Sciatic nerve (tissue), 2 donors: ENCODE results near the gene IGSF1. TPM values are rescaled to one million over a fixed set of nuclear protein-coding genes. Genes with fewer than 3 reads are reported as not detected.

Experiments
- ATAC-seq: fragments of 200-7000 bp; cut with Tn5 transposase; one replicate; pipeline ENCODE4 v1.9.1; 2020; ENCODE audit warnings: mild to moderate bottlenecking, moderate library complexity
- DNase-seq: peaks from one replicate; pipeline ENCODE4 v3.0.0-alpha.2; 2020; ENCODE audit warnings: low spot score
- intact Hi-C: fragments of 100-400 bp; cut with DNase I; formaldehyde crosslinking; loops from one replicate; pipeline ENCODE4 v1.14.2; 2022
- total RNA-seq: library from RNA; stranded (reverse); fragmentation: NEBNext Ultra II Directional; extraction: Animal tissue kit (Norgen Biotek cat#: 25700); gene quantifications from one replicate; pipeline ENCODE4 v1.2.1, GENCODE V29; 2021
- donor health status: DM: no; HTN: no; CAD: no.
- donor health status: DM: no; HTN: no; CAD: no.

Gene IGSF1
- 18.2 TPM for total RNA-seq

DNA sequence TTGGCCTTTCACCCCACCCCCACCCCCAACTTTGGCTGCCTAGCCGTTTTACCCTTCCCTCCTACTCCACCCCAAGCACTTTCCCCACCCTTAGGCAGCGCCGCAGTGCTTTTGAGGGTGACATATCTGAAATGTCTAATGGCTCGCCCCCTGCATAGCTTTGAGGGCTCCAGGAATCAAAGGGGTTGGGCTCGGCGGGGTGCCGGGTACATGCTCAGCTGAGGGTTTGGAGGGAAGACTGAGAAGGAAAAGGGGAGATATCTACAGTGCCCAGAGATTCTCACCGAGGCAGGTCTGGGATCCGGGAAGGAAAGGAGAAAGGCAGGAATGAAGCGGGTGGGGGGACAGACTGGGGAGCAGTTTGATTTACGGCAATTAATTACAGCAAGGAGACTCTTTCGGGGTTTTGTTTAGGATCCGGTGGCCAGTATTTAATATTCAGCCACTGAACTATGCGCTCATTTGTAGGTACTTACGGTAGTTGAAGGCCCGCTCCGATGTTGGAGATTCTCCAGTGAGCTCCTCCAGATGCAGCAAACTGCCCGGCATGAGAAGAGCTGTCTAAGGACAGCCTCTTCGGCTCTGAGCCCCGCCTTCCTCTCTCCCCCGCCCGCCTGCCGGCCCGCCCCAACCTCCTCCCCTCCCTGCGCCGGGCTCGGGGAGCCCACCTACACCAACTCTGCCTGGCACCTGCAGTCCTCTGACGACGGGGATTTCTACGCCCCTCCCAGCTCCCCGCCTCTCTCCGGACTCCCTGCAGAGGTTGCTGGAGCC lies at the start of gene IGSF1:
TSS of gene IGSF1 (minus strand) at position 569 of the 774 bp plus-strand sequence. CDS start 2,632 bp downstream, outside the sequence.
- DNase-seq (no peak), ATAC-seq (peak; percentile 81)
- intact Hi-C loops: no loop called here

DNA sequence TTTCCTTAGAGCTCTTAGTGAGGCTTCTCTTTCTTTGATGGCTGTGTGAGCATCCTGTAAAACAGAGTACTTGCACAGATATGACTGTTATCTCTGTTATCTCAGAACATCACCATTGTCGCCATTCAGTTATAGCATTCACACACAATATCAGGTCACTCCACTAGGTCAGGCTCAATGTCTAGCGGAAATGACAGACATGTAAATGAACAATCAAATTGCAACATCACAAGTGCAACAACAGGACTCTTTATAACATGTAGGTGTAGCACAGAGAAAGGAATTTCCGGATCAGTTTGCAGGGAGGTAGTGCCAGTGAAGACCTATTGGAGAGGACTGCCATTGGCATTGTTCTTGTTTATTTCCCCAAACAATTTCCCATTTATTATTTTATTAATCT lies 43.2 kb upstream of the IGSF1 start:
- intact Hi-C loops: no loop called here
- no peak for ATAC-seq

GRCh38 chrX:131331152-131331551 lies 42.0 kb upstream of the IGSF1 start:
- intact Hi-C loops: no loop called here
- no peak for ATAC-seq
- no peak for DNase-seq

More for the DNA sequence above, 43.2 kb upstream of the IGSF1 start:
- DNase-seq: no peak

DNA sequence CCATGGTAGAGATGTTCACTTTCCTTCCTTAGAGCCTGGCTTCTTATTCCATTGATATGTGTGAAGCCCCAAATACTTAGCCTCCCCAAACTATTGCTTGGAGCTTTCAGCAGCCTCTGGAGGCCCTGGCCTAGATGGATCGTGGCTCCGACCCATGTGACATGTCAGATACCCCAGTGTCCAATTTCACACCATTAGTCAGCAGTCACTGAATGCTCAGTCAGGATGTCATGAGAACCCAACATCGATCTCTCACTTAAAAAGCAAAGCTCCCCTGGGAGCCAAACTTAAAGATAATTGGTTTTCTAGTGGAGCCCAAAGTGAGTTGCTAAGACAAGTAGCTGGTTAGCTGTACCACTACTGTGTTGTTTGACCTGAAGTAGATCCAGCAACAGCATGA lies 41.6 kb upstream of the IGSF1 start:
- ATAC-seq: no peak
- intact Hi-C loops: no loop called here
- no peak for DNase-seq

GRCh38 chrX:131322651-131323050 lies 33.5 kb upstream of the IGSF1 start:
- ATAC-seq: no peak

DNA sequence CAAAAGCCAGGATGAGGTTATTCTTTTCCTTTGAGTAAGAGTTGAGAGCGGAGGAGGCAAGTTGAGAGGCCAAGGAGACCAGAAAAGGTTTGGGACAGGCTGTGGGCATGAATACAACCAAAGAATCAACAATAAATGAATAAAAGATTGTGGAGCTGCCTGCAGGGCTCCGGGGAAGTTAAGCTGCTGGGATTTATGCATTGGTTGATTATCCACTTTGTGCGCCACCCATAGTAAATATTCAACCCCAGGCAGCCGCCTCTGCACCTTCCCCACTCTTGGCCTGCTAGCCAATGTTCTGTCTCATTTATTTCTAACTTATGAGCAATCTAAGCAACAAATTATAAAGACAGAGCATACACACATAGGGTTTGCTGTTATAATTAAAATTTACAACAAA lies 28.2 kb upstream of the IGSF1 start:
- intact Hi-C loops: no loop called here
- ATAC-seq (no peak), DNase-seq (no peak)

More at GRCh38 chrX:131322651-131323050, 33.5 kb upstream of the IGSF1 start:
- no peak for DNase-seq
- intact Hi-C loops: loop anchor here (5.0 kb wide), 1 partner anchor 615 kb away; no protein-coding TSS in a partner anchor

- DNase-seq: no peak
- intact Hi-C loops: no loop called here
- no peak for ATAC-seq
Measured at GRCh38 chrX:131316260-131316659, 27.2 kb upstream of the IGSF1 start.

DNA sequence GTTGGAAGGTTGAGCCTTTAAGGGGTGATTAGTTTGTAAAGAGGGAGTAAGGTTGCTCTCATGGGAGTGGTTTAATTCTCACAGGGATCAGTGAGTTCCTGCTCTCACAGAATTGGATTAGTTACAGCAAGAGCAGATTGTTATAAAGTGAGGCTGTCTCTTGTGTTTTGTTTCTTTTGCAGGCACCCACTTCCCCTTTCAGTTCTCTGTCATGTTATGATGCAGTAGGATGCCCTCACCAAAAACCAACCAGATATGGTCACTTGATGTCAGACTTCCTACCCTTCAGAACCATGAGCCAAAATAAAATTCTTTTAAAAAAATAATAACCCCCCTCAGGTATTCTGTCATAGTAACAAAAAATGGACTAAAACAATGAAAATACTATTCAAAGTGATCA lies 19.9 kb upstream of the IGSF1 start:
- intact Hi-C loops: no loop called here
- DNase-seq: no peak

GRCh38 chrX:131306601-131307000 lies 17.5 kb upstream of the IGSF1 start:
- intact Hi-C loops: no loop called here
- no peak for ATAC-seq
- DNase-seq: no peak

More for the DNA sequence above, 19.9 kb upstream of the IGSF1 start:
- no peak for ATAC-seq

- no peak for ATAC-seq
- intact Hi-C loops: no loop called here
- DNase-seq: no peak
Measured at GRCh38 chrX:131305926-131306325, 16.8 kb upstream of the IGSF1 start.

- ATAC-seq: no peak
Measured at GRCh38 chrX:131302701-131303100, 13.6 kb upstream of the IGSF1 start.

DNA sequence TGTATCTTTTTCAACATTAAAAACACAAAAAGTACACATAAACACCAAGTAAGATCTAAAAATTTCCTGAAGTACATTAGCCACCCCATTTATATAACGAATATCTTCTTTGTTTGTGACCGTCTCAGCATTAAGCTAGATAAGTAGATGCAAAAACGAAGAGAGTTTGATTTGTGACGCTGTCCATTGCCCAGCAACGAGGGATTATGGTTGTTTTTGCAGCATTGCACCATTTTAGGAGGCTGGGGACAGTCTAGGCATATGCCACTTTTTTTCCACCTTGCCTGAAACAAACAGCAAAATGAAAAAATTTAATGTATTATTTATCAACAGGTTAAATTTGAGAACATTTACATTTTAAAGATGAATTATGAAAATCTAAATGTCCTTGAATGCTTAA lies 12.0 kb upstream of the IGSF1 start:
- intact Hi-C loops: no loop called here
- no peak for DNase-seq

More at GRCh38 chrX:131302701-131303100, 13.6 kb upstream of the IGSF1 start:
- intact Hi-C loops: no loop called here
- no peak for DNase-seq

GRCh38 chrX:131298846-131299245 lies 9.7 kb upstream of the IGSF1 start:
- DNase-seq: no peak
- intact Hi-C loops: no loop called here
- ATAC-seq: no peak

More for the DNA sequence above, 12.0 kb upstream of the IGSF1 start:
- no peak for ATAC-seq

DNA sequence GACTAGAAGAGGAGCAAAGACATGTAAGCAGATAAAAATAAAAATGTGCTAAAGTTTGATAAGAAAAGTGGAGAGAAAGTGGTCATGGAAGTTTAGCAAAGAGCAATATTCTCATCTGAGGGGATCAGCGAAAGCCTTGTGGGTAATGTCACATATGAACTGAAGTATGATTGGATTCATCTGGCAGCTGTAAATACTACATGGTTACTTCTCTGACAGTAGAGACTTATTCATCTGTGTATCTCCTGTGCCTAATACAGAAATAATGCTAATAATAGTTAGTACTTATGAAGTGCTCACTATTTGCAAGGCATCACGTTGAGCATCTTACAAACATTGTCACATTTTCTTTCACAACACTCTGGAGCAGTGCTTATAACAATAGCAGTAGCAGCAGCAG lies 8.9 kb upstream of the IGSF1 start:
- no peak for DNase-seq
- no peak for ATAC-seq
- intact Hi-C loops: no loop called here

GRCh38 chrX:131289527-131289926 lies 421 bp upstream of the IGSF1 start:
- intact Hi-C loops: no loop called here
- DNase-seq (no peak), ATAC-seq (no peak)

DNA sequence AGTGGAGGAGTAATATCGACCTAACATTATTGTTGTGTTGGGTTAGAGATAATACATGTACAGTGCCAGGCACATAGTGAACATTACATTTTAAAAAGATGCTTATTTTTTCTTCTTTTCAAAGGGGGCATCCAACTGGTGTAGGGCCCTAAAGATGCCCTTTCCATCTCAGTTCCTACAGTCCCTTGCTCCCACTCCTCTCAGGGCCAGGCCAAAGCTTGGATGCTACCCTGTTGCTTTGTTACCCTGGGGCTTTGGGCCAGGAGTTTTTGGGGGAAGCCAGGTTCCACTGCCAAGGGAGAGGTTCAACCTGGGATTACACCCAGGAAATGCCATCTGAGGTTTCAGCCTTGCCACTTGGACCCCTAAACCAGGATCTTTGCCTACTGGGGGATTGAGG lies 918 bp downstream of the IGSF1 start:
- intact Hi-C loops: no loop called here
- no peak for ATAC-seq
- no peak for DNase-seq

DNA sequence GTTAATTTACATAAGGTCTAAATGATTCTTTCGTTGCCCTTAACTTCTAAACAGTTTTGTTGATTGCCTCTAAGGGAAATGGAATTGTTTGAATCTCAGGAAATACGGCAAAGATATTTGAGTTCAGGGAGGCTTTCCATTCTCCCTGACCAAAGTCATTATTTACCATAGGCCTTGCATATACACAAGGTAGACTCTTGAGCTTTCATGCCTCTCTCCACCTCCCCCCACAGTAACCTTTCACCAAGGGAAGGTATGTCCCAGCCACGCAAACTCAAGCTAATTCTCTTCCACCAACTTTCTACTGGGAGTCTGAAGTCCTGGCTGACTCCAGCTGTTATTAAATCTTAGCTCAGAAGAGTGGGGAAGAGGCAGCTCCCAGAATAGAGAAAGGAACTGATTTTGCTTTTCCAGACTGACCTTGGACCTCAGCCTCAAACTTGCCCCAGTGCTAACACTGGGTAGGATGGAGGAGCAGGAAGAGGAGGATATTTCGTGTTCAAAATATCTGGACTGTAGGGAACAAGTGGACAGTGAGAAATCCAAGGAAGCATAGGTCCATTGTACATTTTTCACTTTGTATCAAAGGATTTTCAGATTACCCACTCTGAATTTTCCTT lies 1.4 kb downstream of the IGSF1 start:
- ATAC-seq (no peak), DNase-seq (no peak)
- intact Hi-C loops: no loop called here

DNA sequence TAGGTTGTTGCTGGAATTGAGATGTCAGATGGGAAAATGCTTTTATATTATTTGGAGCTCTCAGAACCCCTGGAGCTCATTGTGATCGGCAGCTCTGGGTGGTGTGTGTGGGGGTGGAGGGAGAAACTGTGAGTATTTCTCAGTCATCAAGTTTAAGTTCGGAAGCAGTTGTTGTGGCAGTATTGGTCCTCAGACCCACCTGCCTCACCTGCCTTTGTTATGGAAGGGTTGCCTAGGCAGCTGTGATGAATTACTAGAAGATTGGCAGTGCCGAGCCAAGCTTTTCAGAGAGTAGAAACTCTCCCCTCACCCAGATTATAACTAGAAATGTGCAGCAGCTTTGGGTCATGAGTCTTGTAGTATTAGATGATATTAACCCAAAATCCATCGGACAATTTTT lies 9.5 kb downstream of the IGSF1 start:
- intact Hi-C loops: no loop called here
- DNase-seq: no peak

DNA sequence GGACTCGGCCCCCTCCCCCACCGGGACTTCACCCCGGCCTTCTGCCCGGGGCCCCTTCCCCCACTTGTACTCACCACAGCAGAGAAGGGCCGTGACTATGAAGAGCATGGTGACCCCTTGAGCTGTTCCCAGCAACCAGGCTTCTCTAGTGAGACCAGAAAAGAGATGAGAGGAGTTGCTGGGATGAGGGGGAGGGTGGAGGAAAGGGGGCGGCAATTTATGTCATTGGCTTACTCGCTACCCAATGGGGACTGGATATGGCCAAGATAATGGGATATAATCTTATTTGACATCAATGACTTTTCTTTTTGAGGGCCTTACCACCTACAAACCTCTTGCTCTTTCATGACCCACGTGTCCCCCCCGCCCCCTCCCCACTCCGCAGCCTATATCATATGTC lies 9.9 kb downstream of the IGSF1 start:
- no peak for ATAC-seq
- intact Hi-C loops: no loop called here
- DNase-seq: no peak

More for the DNA sequence above, 9.5 kb downstream of the IGSF1 start:
- ATAC-seq: no peak

DNA sequence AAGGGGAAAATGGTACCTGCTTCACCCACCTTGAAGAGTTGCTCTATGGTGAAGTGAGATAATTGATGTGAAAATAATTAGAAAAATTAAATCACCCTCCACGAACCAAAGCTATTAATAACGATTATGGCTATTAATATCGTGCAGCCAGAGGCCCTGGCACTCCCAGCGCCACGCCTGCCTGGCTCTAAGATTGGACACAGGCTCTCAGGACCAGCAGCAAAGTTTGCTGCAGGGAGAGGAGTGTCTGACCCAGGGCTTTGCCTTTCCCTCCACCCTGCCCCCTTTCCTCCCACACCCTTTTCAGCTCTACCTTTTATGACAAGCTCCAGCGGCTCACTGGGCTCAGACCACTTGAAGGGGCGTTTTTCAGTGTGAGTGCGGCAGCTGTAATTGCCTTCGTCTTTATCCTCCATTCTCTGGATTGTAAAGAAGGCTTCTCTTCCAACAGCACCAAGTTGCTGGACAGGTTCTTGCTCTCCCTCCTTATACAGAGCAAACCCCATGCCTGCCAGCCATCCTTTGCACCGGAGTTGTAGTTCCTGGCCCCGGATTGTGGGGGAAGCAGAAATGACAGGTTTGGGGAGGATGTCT lies 11.5 kb downstream of the IGSF1 start:
- intact Hi-C loops: no loop called here
- DNase-seq: no peak
- ATAC-seq: no peak
